Karpas-422 (cell line): Measurements from ENCODE around the gene AIF1. TPM values are rescaled to one million over a fixed set of nuclear protein-coding genes. Genes with fewer than 3 reads are reported as not detected.

Source experiments
- DNase-seq: peaks from one replicate; pipeline ENCODE4 v3.0.0-alpha.2; 2015
- H2AFZ ChIP-seq: fragments of 200-600 bp; sonication (generic); 2 replicates; pipeline ENCODE4 v1.6.1; 2014; ENCODE audit warnings: antibody characterized with exemption, low read length, mixed read lengths
- H3K27ac ChIP-seq: fragments of 200-600 bp; sonication (generic); 2 replicates; pipeline ENCODE4 v1.5.1; 2014; ENCODE audit warnings: mild to moderate bottlenecking, low read length, moderate library complexity
- H3K27me3 ChIP-seq: fragments of 200-600 bp; sonication (generic); 2 replicates; pipeline ENCODE4 v1.6.1; 2014; ENCODE audit warnings: low read length, mixed read lengths
- H3K36me3 ChIP-seq: fragments of 200-600 bp; sonication (generic); 2 replicates; pipeline ENCODE4 v1.6.1; 2014; ENCODE audit warnings: low read length, mixed read lengths; ENCODE audit not compliant: insufficient read depth
- H3K4me1 ChIP-seq: fragments of 200-600 bp; sonication (generic); 2 replicates; pipeline ENCODE4 v1.6.1; 2014; ENCODE audit warnings: mild to moderate bottlenecking, low read length, mixed read lengths
- H3K4me2 ChIP-seq: fragments of 200-600 bp; sonication (generic); 2 replicates; pipeline ENCODE4 v1.6.1; 2014; ENCODE audit warnings: low read length, low read depth, mild to moderate bottlenecking; ENCODE audit not compliant: poor library complexity, severe bottlenecking
- H3K4me3 ChIP-seq: fragments of 200-600 bp; sonication (generic); 2 replicates; pipeline ENCODE4 v1.5.1; 2014; ENCODE audit warnings: mild to moderate bottlenecking, antibody characterized with exemption, low read length, mixed read lengths
- H3K79me2 ChIP-seq: fragments of 200-600 bp; sonication (generic); 2 replicates; pipeline ENCODE4 v1.6.1; 2014; ENCODE audit warnings: mild to moderate bottlenecking, low read length, mixed read lengths
- H3K9ac ChIP-seq: fragments of 200-600 bp; sonication (generic); 2 replicates; pipeline ENCODE4 v1.6.0; 2014; ENCODE audit warnings: low read length
- H3K9me2 ChIP-seq: fragments of 200-600 bp; sonication (generic), shearing (Covaris generic); replicated peaks from 2 replicates; pipeline ENCODE4 v1.6.0; 2014; ENCODE audit warnings: mild to moderate bottlenecking, low read length, moderate library complexity; ENCODE audit not compliant: insufficient read depth
- H3K9me3 ChIP-seq: fragments of 300-700, 200-600 bp; sonication (generic); 2 replicates; pipeline ENCODE4 v1.6.1; 2014; ENCODE audit warnings: low read length, mixed read lengths
- H4K20me1 ChIP-seq: fragments of 200-600 bp; sonication (generic); 2 replicates; pipeline ENCODE4 v1.6.1; 2014; ENCODE audit warnings: mild to moderate bottlenecking, antibody characterized with exemption, low read length, low read depth; ENCODE audit not compliant: insufficient read depth
- total RNA-seq: library from RNA; depleted of rRNA; stranded (reverse); fragments of >200 nt; shearing (Covaris generic); gene quantifications from 2 replicates; pipeline ENCODE4 v1.2.3, GENCODE V29; 2014; ENCODE audit warnings: low replicate concordance

AIF1 gene
- total RNA-seq, 1 experiment from 2014 or later, result not detected

DNA sequence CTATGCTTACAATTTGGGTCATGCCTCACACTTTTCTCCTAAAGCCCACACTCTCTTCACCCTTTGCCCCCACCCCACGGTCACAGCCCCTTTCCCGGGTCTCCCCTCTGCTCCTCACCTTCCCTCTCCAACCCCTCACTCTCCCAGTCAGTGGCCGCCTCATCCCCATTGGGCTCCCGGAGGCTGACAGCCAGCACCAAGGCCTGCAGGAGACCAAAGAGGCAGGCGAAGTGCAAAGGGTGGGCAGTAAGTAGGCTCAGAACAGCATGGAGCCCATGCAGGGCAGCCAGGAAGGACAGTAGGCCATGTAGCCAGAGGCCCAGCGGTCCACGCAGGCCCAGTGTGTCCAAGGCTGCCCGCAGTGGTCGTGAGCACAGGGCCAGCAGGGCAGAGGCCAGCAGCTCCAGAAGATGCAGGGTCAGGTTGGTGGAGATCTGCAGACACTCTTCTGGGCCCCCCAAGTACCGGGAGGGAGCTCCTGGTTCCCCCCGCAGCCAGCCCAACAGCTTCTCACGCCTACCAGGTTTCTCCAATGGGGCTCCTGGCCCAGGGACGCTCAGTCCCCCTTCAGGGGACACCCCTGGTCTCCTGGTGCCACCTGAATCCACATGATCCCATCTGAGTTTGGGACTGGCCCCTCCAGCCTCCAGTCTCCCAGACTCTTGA is 44.1 kb downstream of the AIF1 start:
- H3K9ac ChIP-seq, result peak overlapping the region; percentile 81

DNA sequence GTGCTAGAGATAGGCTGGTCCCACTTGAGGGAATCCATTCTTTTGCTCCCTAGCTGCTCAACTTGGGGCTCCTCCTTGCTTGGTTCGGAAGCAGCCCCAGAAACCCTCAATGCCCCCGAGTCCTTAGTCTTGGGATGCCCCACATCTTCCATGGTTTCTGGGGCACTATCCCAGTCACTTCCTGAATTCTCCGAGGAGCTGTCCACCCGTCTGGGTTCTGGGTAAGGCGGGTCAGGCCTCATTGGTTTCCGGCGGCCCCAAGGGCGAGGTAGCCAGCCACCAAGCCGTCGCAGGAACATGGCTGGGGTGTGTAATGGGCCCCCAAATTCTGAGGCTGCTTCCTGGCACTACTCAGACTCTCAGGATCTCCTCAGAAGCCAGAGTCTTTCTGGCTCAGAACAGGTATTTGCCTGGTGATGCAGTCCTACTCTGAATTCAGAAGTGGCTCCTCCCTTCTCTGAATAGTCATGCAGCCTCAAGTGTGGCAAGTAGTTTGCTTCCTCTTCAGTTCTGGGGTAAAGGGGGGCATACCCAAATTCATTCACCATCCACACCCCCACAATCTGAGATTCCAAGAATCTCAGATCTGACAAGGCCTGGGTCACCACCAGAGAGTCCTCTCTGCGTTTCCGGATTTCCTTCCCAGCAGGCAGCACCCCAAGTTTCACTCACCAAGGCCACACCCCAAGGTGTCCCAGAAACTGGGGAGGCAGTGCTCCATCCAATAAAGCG is 44.8 kb downstream of the AIF1 start:
- no peaks in the 10 kb centered on the region for H4K20me1 ChIP-seq
- H3K4me3 ChIP-seq, result peak overlapping the region; percentile 74
- no peak overlapping the region for H2AFZ ChIP-seq
- peak overlapping the region; percentile 75 for H3K4me2 ChIP-seq
- H3K9ac ChIP-seq, result peak overlapping the region; percentile 81
- H3K79me2 ChIP-seq, result peaks cover 59% of the 10 kb centered on the region
- 0 out of 2 replicates have a peak, but pooled peaks cover 3% of the 10 kb centered on the region for H3K36me3 ChIP-seq
- peak; percentile 81 for DNase-seq
- H3K9me2 ChIP-seq, result no peaks in the 10 kb centered on the region
- peaks cover 45% of the 10 kb centered on the region for H3K4me1 ChIP-seq
- H3K27ac ChIP-seq, result peak overlapping the region; percentile 73
- H3K9me3 ChIP-seq, result no peaks in the 10 kb centered on the region
- no peaks in the 10 kb centered on the region for H3K27me3 ChIP-seq

More for the DNA sequence above, 44.1 kb downstream of the AIF1 start:
- Histone ChIP-seq H3K4me2 (peak overlapping the region; percentile 75), H2AFZ (no peak overlapping the region), H3K4me3 (peak overlapping the region; percentile 74), H3K27ac (peak overlapping the region; percentile 73; the same call in 1 of the 2 replicates), H3K27me3 (no peaks in the 10 kb centered on the region), H3K9me2 (no peaks in the 10 kb centered on the region), H3K4me1 (peaks cover 42% of the 10 kb centered on the region), H3K36me3 (0 out of 2 replicates have a peak, but pooled peaks cover 3% of the 10 kb centered on the region), H3K9me3 (no peaks in the 10 kb centered on the region), H3K79me2 (peaks cover 57% of the 10 kb centered on the region), H4K20me1 (no peaks in the 10 kb centered on the region)
- no peak for DNase-seq

- H3K9ac ChIP-seq, result peak within 1 kb of the TSS; percentile 81
- H3K4me3 ChIP-seq, result peak within 1 kb of the TSS; percentile 74
- H3K4me1 ChIP-seq, result peaks cover 45% of the 10 kb centered on the region
- H3K36me3 ChIP-seq, result 0 out of 2 replicates have a peak, but pooled peaks cover 3% of the 10 kb centered on the region
- H3K9me2 ChIP-seq, result no peaks in the 10 kb centered on the region
- H3K27ac ChIP-seq, result peak within 1 kb of the TSS; percentile 73
- H3K79me2 ChIP-seq, result peaks cover 55% of the 10 kb centered on the region
- H3K9me3 ChIP-seq, result no peaks in the 10 kb centered on the region
- no peaks in the 10 kb centered on the region for H3K27me3 ChIP-seq
- peak within 1 kb of the TSS; percentile 75 for H3K4me2 ChIP-seq
- H2AFZ ChIP-seq, result 0 out of 2 replicates have a peak within 1 kb of the TSS, but pooled peaks have one; percentile 27
- DNase-seq, result peak; percentile 93
- no peaks in the 10 kb centered on the region for H4K20me1 ChIP-seq
These were observed 45.6 kb downstream of the AIF1 start, which contains the start of gene C6orf47 for GRCh38 chr6:31660381-31661261. Gene C6orf47 (minus strand): TSS chr6:31660778. CDS start chr6:31659947, 831 bp downstream.

GRCh38 chr6:31661262-31662123 is 46.5 kb downstream of the AIF1 start:
- H3K4me1 ChIP-seq, result peaks cover 46% of the 10 kb centered on the region
- peak overlapping the region; percentile 81; the same call in 1 of the 2 replicates for H3K9ac ChIP-seq
- 0 out of 2 replicates have a peak, but pooled peaks cover 3% of the 10 kb centered on the region for H3K36me3 ChIP-seq
- H4K20me1 ChIP-seq, result peaks cover 2% of the 10 kb centered on the region; the same call in 1 of the 2 replicates
- peaks cover 56% of the 10 kb centered on the region for H3K79me2 ChIP-seq
- no peaks in the 10 kb centered on the region for H3K27me3 ChIP-seq
- H2AFZ ChIP-seq, result no peak overlapping the region
- H3K4me3 ChIP-seq, result peak overlapping the region; percentile 74
- no peaks in the 10 kb centered on the region for H3K9me3 ChIP-seq
- H3K27ac ChIP-seq, result peak overlapping the region; percentile 73; the same call in 1 of the 2 replicates
- peak overlapping the region; percentile 75 for H3K4me2 ChIP-seq
- H3K9me2 ChIP-seq, result no peaks in the 10 kb centered on the region
- DNase-seq, result peak; percentile 45

DNA sequence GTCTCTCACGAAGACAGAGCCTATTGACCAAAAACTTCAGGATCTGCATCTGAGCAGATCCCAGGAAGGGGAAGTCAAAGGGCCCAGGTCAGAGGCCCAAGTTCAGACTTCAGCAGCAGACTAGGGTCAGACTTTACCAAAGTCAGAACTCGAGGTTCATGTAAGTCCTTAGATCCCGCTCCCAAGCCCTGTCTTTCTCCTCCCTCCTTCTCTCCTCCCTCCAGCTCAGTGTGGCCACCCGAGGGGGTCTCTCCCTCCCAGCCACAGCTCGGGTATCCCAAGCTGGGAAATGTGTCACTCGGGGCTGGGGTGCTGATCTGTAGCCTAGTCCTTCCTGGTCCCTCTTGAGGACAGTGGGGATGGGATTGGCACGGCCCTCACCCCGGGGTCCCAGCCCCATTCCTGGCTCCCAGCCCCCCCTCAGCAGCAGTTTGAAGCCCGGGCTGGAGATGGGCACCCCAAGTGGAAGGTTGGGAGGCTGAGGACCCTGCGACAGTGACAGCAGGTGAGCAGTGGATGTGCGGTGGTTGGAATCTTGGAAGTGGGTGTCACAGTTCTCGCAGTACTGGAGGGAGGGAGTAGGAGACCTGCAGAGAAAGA is 47.2 kb downstream of the AIF1 start:
- H4K20me1 ChIP-seq, result peaks cover 5% of the 10 kb centered on the region; the same call in 1 of the 2 replicates
- no peak overlapping the region for H3K4me3 ChIP-seq
- no peak for DNase-seq
- no peaks in the 10 kb centered on the region for H3K9me2 ChIP-seq
- H3K36me3 ChIP-seq, result peaks cover 3% of the 10 kb centered on the region; the same call in 1 of the 2 replicates
- no peak overlapping the region for H3K4me2 ChIP-seq
- no peak overlapping the region for H3K27ac ChIP-seq
- no peak overlapping the region for H3K9ac ChIP-seq
- peaks cover 53% of the 10 kb centered on the region for H3K4me1 ChIP-seq
- no peaks in the 10 kb centered on the region for H3K9me3 ChIP-seq
- peaks cover 62% of the 10 kb centered on the region for H3K79me2 ChIP-seq
- H2AFZ ChIP-seq, result no peak overlapping the region
- H3K27me3 ChIP-seq, result no peaks in the 10 kb centered on the region

- Histone ChIP-seq H3K4me3 (peak overlapping the region; percentile 91), H2AFZ (no peak overlapping the region), H3K79me2 (peaks cover 62% of the 10 kb centered on the region), H3K4me2 (peak overlapping the region; percentile 89), H3K9me2 (no peaks in the 10 kb centered on the region), H3K36me3 (peaks cover 12% of the 10 kb centered on the region; the same call in 1 of the 2 replicates), H3K27me3 (no peaks in the 10 kb centered on the region), H3K4me1 (peaks cover 49% of the 10 kb centered on the region), H3K9ac (peak overlapping the region; percentile 90), H4K20me1 (peaks cover 8% of the 10 kb centered on the region; the same call in 1 of the 2 replicates), H3K9me3 (no peaks in the 10 kb centered on the region), H3K27ac (no peak overlapping the region; the same call in 1 of the 2 replicates)
- DNase-seq, result no peak
These were observed 48.3 kb downstream of the AIF1 start for GRCh38 chr6:31663126-31663960.
